GM23338 (cell line): ENCODE results near the gene CPTP. TPM values are rescaled to one million over a fixed set of nuclear protein-coding genes. Genes with fewer than 3 reads are reported as not detected.
A peak's percentile ranks its signal among the peaks of the same experiment; 100 is the strongest.

Source experiments
- ATAC-seq: fragments of 200-7000 bp; cut with Tn5 transposase; 3 replicates; pipeline ENCODE4 v1.9.1; 2020
- DNase-seq: peaks from one replicate; pipeline ENCODE4 v3.0.0-alpha.2; 2015; ENCODE audit warnings: low spot score
- H2AFZ ChIP-seq: fragments of 200-600 bp; sonication (generic); 2 replicates; pipeline ENCODE4 v1.8.0; 2016; ENCODE audit warnings: antibody characterized with exemption, mild to moderate bottlenecking, moderate library complexity
- H3F3A ChIP-seq: fragments of 200-600 bp; sonication (generic); replicated peaks from 2 replicates; pipeline ENCODE4 v1.8.0; 2017; ENCODE audit warnings: antibody characterized with exemption, mixed run types, low read depth
- H3K27ac ChIP-seq: fragments of 200-600 bp; sonication (generic); 2 replicates; pipeline ENCODE4 v1.6.1; 2016; ENCODE audit warnings: low read depth
- H3K27me3 ChIP-seq: fragments of 200-600 bp; sonication (generic); 2 replicates; pipeline ENCODE4 v1.8.0; 2016; ENCODE audit warnings: mild to moderate bottlenecking, mixed run types, moderate library complexity; ENCODE audit not compliant: insufficient read depth
- H3K36me3 ChIP-seq: fragments of 200-600 bp; sonication (generic); 2 replicates; pipeline ENCODE4 v1.8.0; 2016; ENCODE audit warnings: mild to moderate bottlenecking; ENCODE audit not compliant: insufficient read depth
- H3K4me1 ChIP-seq: fragments of 200-600 bp; sonication (generic); 2 replicates; pipeline ENCODE4 v1.8.0; 2016; ENCODE audit warnings: mild to moderate bottlenecking, moderate library complexity; ENCODE audit not compliant: insufficient read depth
- H3K4me2 ChIP-seq: fragments of 200-600 bp; sonication (generic); 2 replicates; pipeline ENCODE4 v1.7.1; 2017; ENCODE audit warnings: mixed run types
- H3K4me3 ChIP-seq: fragments of 200-600 bp; sonication (generic); 2 replicates; pipeline ENCODE4 v1.6.1; 2016; ENCODE audit warnings: mixed run types
- H3K79me2 ChIP-seq: fragments of 200-600 bp; sonication (generic); replicated peaks from 2 replicates; pipeline ENCODE4 v1.8.0; 2017; ENCODE audit warnings: mild to moderate bottlenecking; ENCODE audit not compliant: insufficient read depth
- H3K9me2 ChIP-seq: fragments of 200-600 bp; sonication (generic); 2 replicates; pipeline ENCODE4 v1.8.0; 2017; ENCODE audit not compliant: insufficient read depth
- H4K20me1 ChIP-seq: fragments of 200-600 bp; sonication (generic); replicated peaks from 2 replicates; pipeline ENCODE4 v1.8.0; 2017; ENCODE audit warnings: mild to moderate bottlenecking; ENCODE audit not compliant: insufficient read depth
- H3K27ac Mint-ChIP-seq: 2 replicates; pipeline ENCODE4 v1.8.0; 2020; ENCODE audit warnings: inconsistent platforms, mild to moderate bottlenecking, moderate library complexity, mixed read lengths
- H3K27me3 Mint-ChIP-seq: 3 replicates; pipeline ENCODE4 v1.8.0; 2022; ENCODE audit warnings: low read depth, mild to moderate bottlenecking, moderate library complexity, mixed read lengths, inconsistent platforms; ENCODE audit not compliant: insufficient read depth, poor library complexity
- H3K36me3 Mint-ChIP-seq: 3 replicates; pipeline ENCODE4 v1.8.0; 2021; ENCODE audit warnings: low read depth, mild to moderate bottlenecking, inconsistent platforms, moderate library complexity, mixed read lengths
- H3K4me1 Mint-ChIP-seq: 3 replicates; pipeline ENCODE4 v1.8.0; 2020; ENCODE audit warnings: mild to moderate bottlenecking, inconsistent platforms, mixed read lengths
- H3K4me3 Mint-ChIP-seq: 3 replicates; pipeline ENCODE4 v1.8.0; 2021; ENCODE audit warnings: moderate library complexity, mild to moderate bottlenecking, inconsistent platforms, mixed read lengths
- H3K9me3 Mint-ChIP-seq: 3 replicates; pipeline ENCODE4 v1.8.0; 2020; ENCODE audit warnings: moderate library complexity, mild to moderate bottlenecking, inconsistent platforms, mixed read lengths
- CREB1 ChIP-seq: fragments of 250-450 bp; sonication (Bioruptor Pico); IDR thresholded peaks from 2 replicates; pipeline ENCODE4 v1.5.0; 2020; ENCODE audit warnings: low read depth, mild to moderate bottlenecking, moderate library complexity
- EZH2 ChIP-seq: fragments of 200-600 bp; sonication (generic); IDR thresholded peaks from one replicate; pipeline ENCODE4 v1.8.0; 2017; ENCODE audit warnings: antibody characterized with exemption, mild to moderate bottlenecking, low read depth; ENCODE audit not compliant: unreplicated experiment
- EZH2phosphoT487 ChIP-seq: fragments of 200-600 bp; sonication (generic); IDR thresholded peaks from one replicate; pipeline ENCODE4 v1.8.1; 2018; ENCODE audit warnings: antibody characterized with exemption; ENCODE audit not compliant: unreplicated experiment
- polyA plus RNA-seq: library from polyadenylated mRNA; unstranded; fragments of >200 nt; fragmentation: Nextera tagmentation; extraction: Ambion mirVana; gene quantifications from 2 replicates; pipeline ENCODE4 v1.2.1, GENCODE V29; 2016
- total RNA-seq: library from RNA; depleted of rRNA; stranded (reverse); fragments of >200 nt; shearing (Covaris generic); gene quantifications from 2 replicates; pipeline ENCODE4 v1.2.3, GENCODE V29; 2014
- TF ChIP-seq, protein P1 (sequence below): fragments of 250-450 bp; sonication (Bioruptor Pico); IDR thresholded peaks from 2 replicates; pipeline ENCODE4 v1.5.0; 2020; ENCODE audit warnings: mild to moderate bottlenecking, moderate library complexity
- TF ChIP-seq, protein P2 (sequence below), 2 experiments: fragments of 200-600 bp in 1 of 2; sonication (generic) in 1 of 2; conservative IDR thresholded peaks; 2 replicates each; pipeline versions ENCODE4 v1.5.1 to v1.6.1; 2016 to 2017; ENCODE audit warnings: antibody characterized with exemption in 2 of 2, low read depth in 2 of 2, mild to moderate bottlenecking in 2 of 2, moderate library complexity in 1 of 2

CPTP gene
- total and polyA plus RNA-seq, 2 experiments from 2014 or later = 8.1 to 13.5 TPM

DNA sequence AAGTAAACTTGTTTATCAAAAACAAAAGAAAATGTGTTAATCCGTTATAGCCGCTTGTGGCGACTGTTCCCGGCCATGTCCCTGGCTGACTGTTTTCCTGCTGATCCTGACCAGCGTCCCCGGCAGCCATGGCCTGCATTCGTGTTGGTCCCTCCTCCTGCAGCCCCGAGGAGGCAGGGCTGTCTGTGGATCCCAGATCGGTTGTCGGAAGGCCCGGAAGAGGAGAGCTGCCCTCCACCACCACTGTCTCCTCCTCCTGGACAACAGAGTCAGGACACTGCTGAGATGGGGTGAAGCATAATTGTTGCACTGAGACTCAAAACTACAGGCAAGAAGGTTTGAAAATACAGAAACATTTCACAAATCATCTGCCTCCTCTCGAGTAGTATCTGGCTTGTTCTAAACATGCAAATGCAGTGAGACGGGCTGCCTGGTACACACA lies 37.4 kb downstream of the CPTP start:
- no peaks in the 10 kb centered on the region for H4K20me1 ChIP-seq
- H3K27ac Mint-ChIP-seq = peak overlapping the region; percentile 76
- H3K9me2 ChIP-seq = no peaks in the 10 kb centered on the region
- H3K4me1 Mint-ChIP-seq = peaks cover 31% of the 10 kb centered on the region
- no peaks in the 10 kb centered on the region for H3K79me2 ChIP-seq
- TF ChIP-seq, protein P1, sequence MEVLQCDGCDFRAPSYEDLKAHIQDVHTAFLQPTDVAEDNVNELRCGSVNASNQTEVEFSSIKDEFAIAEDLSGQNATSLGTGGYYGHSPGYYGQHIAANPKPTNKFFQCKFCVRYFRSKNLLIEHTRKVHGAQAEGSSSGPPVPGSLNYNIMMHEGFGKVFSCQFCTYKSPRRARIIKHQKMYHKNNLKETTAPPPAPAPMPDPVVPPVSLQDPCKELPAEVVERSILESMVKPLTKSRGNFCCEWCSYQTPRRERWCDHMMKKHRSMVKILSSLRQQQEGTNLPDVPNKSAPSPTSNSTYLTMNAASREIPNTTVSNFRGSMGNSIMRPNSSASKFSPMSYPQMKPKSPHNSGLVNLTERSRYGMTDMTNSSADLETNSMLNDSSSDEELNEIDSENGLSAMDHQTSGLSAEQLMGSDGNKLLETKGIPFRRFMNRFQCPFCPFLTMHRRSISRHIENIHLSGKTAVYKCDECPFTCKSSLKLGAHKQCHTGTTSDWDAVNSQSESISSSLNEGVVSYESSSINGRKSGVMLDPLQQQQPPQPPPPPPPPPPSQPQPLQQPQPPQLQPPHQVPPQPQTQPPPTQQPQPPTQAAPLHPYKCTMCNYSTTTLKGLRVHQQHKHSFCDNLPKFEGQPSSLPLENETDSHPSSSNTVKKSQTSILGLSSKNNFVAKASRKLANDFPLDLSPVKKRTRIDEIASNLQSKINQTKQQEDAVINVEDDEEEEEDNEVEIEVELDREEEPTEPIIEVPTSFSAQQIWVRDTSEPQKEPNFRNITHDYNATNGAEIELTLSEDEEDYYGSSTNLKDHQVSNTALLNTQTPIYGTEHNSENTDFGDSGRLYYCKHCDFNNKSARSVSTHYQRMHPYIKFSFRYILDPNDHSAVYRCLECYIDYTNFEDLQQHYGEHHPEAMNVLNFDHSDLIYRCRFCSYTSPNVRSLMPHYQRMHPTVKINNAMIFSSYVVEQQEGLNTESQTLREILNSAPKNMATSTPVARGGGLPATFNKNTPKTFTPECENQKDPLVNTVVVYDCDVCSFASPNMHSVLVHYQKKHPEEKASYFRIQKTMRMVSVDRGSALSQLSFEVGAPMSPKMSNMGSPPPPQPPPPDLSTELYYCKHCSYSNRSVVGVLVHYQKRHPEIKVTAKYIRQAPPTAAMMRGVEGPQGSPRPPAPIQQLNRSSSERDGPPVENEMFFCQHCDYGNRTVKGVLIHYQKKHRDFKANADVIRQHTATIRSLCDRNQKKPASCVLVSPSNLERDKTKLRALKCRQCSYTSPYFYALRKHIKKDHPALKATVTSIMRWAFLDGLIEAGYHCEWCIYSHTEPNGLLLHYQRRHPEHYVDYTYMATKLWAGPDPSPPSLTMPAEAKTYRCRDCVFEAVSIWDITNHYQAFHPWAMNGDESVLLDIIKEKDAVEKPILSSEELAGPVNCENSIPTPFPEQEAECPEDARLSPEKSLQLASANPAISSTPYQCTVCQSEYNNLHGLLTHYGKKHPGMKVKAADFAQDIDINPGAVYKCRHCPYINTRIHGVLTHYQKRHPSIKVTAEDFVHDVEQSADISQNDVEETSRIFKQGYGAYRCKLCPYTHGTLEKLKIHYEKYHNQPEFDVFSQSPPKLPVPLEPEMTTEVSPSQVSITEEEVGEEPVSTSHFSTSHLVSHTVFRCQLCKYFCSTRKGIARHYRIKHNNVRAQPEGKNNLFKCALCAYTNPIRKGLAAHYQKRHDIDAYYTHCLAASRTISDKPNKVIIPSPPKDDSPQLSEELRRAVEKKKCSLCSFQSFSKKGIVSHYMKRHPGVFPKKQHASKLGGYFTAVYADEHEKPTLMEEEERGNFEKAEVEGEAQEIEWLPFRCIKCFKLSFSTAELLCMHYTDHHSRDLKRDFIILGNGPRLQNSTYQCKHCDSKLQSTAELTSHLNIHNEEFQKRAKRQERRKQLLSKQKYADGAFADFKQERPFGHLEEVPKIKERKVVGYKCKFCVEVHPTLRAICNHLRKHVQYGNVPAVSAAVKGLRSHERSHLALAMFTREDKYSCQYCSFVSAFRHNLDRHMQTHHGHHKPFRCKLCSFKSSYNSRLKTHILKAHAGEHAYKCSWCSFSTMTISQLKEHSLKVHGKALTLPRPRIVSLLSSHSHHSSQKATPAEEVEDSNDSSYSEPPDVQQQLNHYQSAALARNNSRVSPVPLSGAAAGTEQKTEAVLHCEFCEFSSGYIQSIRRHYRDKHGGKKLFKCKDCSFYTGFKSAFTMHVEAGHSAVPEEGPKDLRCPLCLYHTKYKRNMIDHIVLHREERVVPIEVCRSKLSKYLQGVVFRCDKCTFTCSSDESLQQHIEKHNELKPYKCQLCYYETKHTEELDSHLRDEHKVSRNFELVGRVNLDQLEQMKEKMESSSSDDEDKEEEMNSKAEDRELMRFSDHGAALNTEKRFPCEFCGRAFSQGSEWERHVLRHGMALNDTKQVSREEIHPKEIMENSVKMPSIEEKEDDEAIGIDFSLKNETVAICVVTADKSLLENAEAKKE (CRISPR knock-in tag) = no peak
- TF ChIP-seq, protein P2, sequence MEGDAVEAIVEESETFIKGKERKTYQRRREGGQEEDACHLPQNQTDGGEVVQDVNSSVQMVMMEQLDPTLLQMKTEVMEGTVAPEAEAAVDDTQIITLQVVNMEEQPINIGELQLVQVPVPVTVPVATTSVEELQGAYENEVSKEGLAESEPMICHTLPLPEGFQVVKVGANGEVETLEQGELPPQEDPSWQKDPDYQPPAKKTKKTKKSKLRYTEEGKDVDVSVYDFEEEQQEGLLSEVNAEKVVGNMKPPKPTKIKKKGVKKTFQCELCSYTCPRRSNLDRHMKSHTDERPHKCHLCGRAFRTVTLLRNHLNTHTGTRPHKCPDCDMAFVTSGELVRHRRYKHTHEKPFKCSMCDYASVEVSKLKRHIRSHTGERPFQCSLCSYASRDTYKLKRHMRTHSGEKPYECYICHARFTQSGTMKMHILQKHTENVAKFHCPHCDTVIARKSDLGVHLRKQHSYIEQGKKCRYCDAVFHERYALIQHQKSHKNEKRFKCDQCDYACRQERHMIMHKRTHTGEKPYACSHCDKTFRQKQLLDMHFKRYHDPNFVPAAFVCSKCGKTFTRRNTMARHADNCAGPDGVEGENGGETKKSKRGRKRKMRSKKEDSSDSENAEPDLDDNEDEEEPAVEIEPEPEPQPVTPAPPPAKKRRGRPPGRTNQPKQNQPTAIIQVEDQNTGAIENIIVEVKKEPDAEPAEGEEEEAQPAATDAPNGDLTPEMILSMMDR (conservative IDR thresholded peaks at IDR 0.05; ENCODE audit: low read depth in 2 of 2) = 0 out of 4 replicates have a peak, but pooled peaks of 1 of the 2 experiments have one; percentile 8
- H3K4me3 Mint-ChIP-seq = 0 out of 3 replicates have a peak overlapping the region, but pooled peaks have one; percentile 23
- peak overlapping the region; percentile 43; the same call in 1 of the 2 replicates for H2AFZ ChIP-seq
- DNase-seq (peak; percentile 62), ATAC-seq (peak; percentile 32)
- H3K4me2 ChIP-seq = peak overlapping the region; percentile 8; the same call in 1 of the 2 replicates
- no peak overlapping the region; the same call in 1 of the 2 replicates for H3K27ac ChIP-seq
- peaks cover 22% of the 10 kb centered on the region for H3K4me1 ChIP-seq
- no peaks in the 10 kb centered on the region; the same call in 2 of the 3 replicates for H3K9me3 Mint-ChIP-seq
- peaks cover 28% of the 10 kb centered on the region; the same call in 1 of the 2 replicates for H3F3A ChIP-seq
- no peak overlapping the region for H3K4me3 ChIP-seq
- H3K36me3 ChIP-seq = no peaks in the 10 kb centered on the region
- no peaks in the 10 kb centered on the region for H3K27me3 ChIP-seq
- H3K36me3 Mint-ChIP-seq = no peaks in the 10 kb centered on the region
- H3K27me3 Mint-ChIP-seq = peaks cover 16% of the 10 kb centered on the region

DNA sequence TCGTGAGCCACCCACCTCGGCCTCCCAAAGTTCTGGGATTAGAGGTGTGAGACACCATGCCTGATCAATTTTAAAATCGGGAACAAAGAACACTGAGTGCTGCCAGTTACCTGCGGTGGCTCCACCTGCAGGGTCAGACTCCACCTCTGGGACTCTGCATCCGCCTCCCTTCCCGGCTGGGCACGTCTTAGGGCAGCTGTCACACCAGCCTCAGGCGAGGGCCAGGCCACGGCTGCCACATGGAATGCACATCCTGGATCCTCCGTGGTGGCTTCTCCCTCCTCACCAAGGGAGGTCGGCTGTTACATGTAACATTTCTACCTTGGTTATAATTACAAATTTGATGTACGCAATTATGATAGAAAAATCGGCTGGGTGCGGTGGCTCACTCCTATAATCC lies 39.7 kb downstream of the CPTP start:
- Mint-ChIP-seq H3K4me3 (no peak overlapping the region), H3K9me3 (no peaks in the 10 kb centered on the region; the same call in 1 of the 3 replicates), H3K36me3 (no peaks in the 10 kb centered on the region), H3K4me1 (peaks cover 18% of the 10 kb centered on the region), H3K27me3 (peaks cover 14% of the 10 kb centered on the region), H3K27ac (no peak overlapping the region)
- Histone ChIP-seq H3K27ac (no peak overlapping the region), H3K27me3 (no peaks in the 10 kb centered on the region), H3K79me2 (no peaks in the 10 kb centered on the region), H3K9me2 (no peaks in the 10 kb centered on the region), H3K4me3 (no peak overlapping the region), H3K4me1 (peaks cover 8% of the 10 kb centered on the region; the same call in 1 of the 2 replicates), H2AFZ (no peak overlapping the region), H3F3A (peaks cover 25% of the 10 kb centered on the region; the same call in 1 of the 2 replicates), H3K36me3 (no peaks in the 10 kb centered on the region), H4K20me1 (no peaks in the 10 kb centered on the region), H3K4me2 (no peak overlapping the region)
- DNase-seq (no peak), ATAC-seq (peak; percentile 14; the same call in 2 of the 3 replicates)
- TF ChIP-seq EZH2phosphoT487 = no peak
- no peak for TF ChIP-seq CREB1
- no peak for TF ChIP-seq EZH2
